GM12801 (cell line): ENCODE measurements around the gene CFAP47.

Experiments
- TF ChIP-seq, protein P1 (sequence below): IDR thresholded peaks from one replicate; pipeline ENCODE4 v1.5.1; 2011; ENCODE audit warnings: control low read depth; ENCODE audit not compliant: insufficient read length; ENCODE audit errors: extremely low read depth

Gene CFAP47

DNA sequence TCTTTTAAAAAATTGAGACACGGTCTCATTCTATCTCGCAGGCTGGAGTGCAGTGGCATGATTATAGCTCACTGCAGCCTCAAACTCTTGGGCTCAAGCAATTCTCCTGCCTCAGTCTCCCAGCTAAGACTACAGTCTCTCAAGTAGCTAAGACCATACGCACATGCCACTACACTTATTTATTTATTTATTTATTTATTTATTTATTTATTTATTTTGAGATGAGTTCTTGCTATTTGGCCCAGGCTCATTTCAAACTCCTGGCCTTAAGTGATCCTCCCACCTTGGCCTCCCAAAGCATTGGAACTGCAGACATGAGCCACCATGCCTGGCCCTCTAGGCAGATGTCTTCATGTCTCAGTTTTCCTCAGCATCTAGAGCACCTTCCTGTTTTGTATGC is 482.2 kb downstream of the CFAP47 start:
- TF ChIP-seq, protein P1, sequence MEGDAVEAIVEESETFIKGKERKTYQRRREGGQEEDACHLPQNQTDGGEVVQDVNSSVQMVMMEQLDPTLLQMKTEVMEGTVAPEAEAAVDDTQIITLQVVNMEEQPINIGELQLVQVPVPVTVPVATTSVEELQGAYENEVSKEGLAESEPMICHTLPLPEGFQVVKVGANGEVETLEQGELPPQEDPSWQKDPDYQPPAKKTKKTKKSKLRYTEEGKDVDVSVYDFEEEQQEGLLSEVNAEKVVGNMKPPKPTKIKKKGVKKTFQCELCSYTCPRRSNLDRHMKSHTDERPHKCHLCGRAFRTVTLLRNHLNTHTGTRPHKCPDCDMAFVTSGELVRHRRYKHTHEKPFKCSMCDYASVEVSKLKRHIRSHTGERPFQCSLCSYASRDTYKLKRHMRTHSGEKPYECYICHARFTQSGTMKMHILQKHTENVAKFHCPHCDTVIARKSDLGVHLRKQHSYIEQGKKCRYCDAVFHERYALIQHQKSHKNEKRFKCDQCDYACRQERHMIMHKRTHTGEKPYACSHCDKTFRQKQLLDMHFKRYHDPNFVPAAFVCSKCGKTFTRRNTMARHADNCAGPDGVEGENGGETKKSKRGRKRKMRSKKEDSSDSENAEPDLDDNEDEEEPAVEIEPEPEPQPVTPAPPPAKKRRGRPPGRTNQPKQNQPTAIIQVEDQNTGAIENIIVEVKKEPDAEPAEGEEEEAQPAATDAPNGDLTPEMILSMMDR, result no peak

DNA sequence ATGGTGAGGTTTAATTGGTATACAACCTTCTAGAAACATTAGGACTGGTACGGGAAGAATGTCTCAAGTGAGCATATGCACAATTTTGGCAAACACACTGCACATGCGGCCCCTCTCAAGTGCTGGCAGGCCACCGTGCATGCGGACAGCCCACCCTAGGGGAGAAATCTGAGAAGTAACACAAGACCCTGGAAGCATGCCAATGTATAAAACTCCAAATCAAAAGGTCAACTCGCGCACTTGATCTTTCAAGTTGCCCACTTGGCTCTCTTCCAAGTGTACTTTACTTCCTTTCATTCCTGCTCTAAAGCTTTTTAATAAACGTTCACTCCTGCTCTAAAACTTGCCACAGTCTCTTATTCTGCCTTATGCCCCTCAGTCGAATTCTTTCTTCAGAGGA is 488.3 kb downstream of the CFAP47 start:
- TF ChIP-seq, protein P1, result no peak

DNA sequence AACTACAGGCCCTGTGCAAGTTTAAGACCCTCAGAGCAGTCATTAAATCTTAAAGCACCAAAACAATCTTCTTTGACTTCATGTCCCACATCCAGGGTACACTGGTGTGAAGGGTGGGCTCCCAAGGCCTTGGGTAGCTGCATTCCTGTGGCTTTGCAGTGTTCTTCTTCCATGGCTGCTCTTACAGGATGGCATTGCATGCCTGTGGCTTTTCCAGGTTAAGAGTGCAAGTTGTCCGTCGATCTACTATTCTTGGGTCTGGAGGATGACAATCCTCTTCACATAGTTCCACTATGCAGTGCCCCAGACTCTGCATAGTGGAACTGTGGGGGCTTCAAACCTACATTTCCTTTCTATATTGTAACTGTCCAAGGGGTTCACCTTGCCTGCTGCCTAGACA is 494.5 kb downstream of the CFAP47 start:
- TF ChIP-seq, protein P1, result no peak

DNA sequence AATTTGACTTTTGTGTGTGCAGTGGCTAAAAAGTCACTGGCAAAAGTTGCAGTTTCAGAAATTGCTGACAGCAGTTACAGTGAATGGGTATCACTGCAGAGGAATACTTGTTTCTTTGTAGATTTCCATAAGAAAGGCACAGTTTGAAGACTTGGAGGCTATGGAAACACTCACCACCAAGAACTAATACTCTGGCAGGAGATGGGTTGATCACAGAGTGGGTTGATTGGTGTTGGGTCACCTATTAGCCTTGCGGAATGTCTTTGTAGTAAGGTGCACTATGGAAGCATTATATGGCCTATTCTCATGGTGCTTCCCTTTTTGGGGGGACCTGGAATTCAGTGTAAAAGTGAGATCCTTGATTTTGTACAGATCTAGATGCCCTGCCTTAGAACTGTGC is 502.8 kb downstream of the CFAP47 start:
- TF ChIP-seq, protein P1, result no peak

DNA sequence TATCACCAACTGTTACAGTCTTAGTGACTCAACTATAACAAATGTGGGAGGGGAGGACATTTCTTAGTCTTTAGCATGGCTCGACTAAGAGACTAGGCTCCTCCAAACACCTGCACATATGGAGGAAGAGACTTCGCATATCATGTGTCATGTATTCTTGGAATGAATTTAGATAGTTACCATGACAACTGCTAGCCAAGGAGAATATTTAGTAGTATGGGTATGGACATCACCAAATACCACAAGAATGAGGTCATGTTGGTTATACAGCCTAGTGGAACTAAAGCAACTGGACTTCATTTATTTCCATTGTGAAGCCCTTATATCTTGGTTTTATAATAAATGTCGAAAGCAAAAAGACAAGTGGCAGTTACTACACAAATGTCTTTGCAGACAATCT is 512.3 kb downstream of the CFAP47 start:
- TF ChIP-seq, protein P1, result no peak

DNA sequence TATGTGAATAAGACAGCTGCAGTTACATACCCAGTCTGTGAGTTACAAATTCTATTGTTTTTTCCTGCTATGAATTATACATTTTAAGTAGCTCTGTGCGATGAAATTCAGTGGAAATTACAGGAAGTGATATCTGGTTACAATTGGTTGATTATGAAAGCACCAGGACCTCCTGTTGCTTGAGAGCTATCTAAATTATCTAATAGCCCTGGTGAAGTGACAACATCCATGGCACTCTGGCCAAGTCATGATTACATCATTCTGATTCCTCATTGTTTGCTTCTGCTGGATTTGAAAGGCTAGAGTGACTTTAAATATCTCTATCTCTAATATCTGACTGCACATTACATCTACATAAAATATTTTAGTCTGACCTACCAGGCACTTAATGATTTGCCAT is 515.0 kb downstream of the CFAP47 start:
- TF ChIP-seq, protein P1, result no peak
